ENCODE measurements around the gene C6. TPM values are rescaled to one million over a fixed set of nuclear protein-coding genes. Genes with fewer than 3 reads are reported as not detected.

C6 gene
- total and polyA plus RNA-seq, 10 of the 15 experiments (the other 5 are each of a cell fraction or from before 2014, with no cell fraction given) = 0.31 TPM; not detected in 9

DNA sequence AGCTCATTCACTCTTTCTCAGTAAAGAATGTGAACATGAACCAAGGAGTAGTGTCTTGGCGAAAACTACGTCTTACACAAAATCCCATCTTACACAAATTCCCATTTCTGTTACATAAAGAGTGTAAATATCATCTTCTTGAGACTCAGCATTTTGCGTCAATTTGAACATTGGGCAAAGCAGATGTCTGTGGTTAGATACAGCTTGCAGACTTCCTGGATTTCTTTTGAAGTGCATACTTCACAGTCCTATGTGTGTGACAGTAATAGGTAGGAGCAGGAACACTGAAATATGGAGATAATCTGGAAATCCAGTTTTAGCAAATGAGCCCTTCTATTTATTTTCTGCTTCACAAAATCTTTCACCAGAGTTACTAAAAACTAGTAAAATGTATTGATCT is 58.8 kb downstream of the C6 start (continued):
- TF ChIP-seq, protein P1, sequence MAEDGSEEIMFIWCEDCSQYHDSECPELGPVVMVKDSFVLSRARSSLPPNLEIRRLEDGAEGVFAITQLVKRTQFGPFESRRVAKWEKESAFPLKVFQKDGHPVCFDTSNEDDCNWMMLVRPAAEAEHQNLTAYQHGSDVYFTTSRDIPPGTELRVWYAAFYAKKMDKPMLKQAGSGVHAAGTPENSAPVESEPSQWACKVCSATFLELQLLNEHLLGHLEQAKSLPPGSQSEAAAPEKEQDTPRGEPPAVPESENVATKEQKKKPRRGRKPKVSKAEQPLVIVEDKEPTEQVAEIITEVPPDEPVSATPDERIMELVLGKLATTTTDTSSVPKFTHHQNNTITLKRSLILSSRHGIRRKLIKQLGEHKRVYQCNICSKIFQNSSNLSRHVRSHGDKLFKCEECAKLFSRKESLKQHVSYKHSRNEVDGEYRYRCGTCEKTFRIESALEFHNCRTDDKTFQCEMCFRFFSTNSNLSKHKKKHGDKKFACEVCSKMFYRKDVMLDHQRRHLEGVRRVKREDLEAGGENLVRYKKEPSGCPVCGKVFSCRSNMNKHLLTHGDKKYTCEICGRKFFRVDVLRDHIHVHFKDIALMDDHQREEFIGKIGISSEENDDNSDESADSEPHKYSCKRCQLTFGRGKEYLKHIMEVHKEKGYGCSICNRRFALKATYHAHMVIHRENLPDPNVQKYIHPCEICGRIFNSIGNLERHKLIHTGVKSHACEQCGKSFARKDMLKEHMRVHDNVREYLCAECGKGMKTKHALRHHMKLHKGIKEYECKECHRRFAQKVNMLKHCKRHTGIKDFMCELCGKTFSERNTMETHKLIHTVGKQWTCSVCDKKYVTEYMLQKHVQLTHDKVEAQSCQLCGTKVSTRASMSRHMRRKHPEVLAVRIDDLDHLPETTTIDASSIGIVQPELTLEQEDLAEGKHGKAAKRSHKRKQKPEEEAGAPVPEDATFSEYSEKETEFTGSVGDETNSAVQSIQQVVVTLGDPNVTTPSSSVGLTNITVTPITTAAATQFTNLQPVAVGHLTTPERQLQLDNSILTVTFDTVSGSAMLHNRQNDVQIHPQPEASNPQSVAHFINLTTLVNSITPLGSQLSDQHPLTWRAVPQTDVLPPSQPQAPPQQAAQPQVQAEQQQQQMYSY (CRISPR knock-in tag; IDR thresholded peaks at IDR 0.05) = no peak
- TF ChIP-seq CHD1 (IDR thresholded peaks at IDR 0.05; ENCODE audit: low read depth, low read length) = no peak

DNA sequence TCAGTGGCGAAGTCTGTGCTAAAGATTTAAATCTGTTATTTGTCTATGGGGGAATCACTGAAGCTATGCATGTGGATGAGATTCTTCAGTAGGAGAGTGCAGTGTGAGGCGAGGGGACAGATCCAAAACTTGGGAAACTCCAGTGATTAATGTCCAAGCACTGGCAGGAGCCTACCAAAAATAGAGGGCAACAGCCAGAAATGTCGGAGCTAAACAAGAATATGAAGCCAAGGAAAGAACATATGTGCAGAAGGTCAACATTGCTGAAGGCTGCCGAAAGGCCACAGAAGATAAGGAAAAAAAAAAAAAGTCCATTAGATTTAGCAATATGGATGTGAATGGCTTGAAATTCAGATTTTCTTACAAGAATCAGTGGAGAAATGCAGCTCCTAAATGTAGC is 61.8 kb downstream of the C6 start:
- SMC1A ChIA-PET (ENCODE audit: uncharacterized antibody, unreplicated experiment) = no interaction called here
- BruUV-seq (replicated peaks) = no TSS peak
- no peak overlapping the region for H3K4me3 ChIP-seq
- H3K27ac ChIP-seq (ENCODE audit: control insufficient read depth, insufficient read depth) = no peak overlapping the region
- no peaks in the 10 kb centered on the region for H3K79me2 ChIP-seq (ENCODE audit: control insufficient read depth, insufficient read depth, low read length)
- DNase-seq (ENCODE audit: low read depth, low spot score) = no peak
- H3K27me3 ChIP-seq (replicated peaks in 1 of 2; ENCODE audit: control insufficient read depth in 2 of 2, insufficient read depth in 2 of 2, low read length in 1 of 2) = no peaks in the 10 kb centered on the region
- CTCF ChIA-PET = interaction anchor here (0.7 kb wide), 1 partner anchor 12 kb away, joined by 5 read pairs; no protein-coding TSS in a partner anchor
- H3K9me3 ChIP-seq (replicated peaks; ENCODE audit: control insufficient read depth, insufficient read depth, low read length) = no peaks in the 10 kb centered on the region
- WGBS (ENCODE audit: insufficient coverage, insufficient replicate concordance, low lambda C conversion rate, missing lambda C conversion rate) = 25% methylated on average over 4 of the region's 4 CpGs
- FAIRE-seq = no peak
- no peak overlapping the region for H3K9ac ChIP-seq (ENCODE audit: control insufficient read depth, insufficient read depth, low read length)
- POLR2A ChIA-PET = no interaction called here
- RAD21 ChIA-PET (ENCODE audit: unreplicated experiment) = no interaction called here
- intact Hi-C loops (cut with micrococcal nuclease; ENCODE audit: unreplicated experiment) = no loop called here
- in situ Hi-C loops (cut with MboI) = no loop called here
- H3K4me2 ChIP-seq (ENCODE audit: control insufficient read depth, insufficient read depth) = no peak overlapping the region
- no peak for ATAC-seq
- no peaks in the 10 kb centered on the region for H3K4me1 ChIP-seq (ENCODE audit: control insufficient read depth, insufficient read depth, low read length)
- H2AFZ ChIP-seq (ENCODE audit: control insufficient read depth, low read depth, low read length) = no peak overlapping the region
- H4K20me1 ChIP-seq (ENCODE audit: control insufficient read depth, insufficient read depth) = no peaks in the 10 kb centered on the region
- H3K36me3 ChIP-seq (ENCODE audit: control insufficient read depth in 2 of 2, insufficient read depth in 2 of 2, low read length in 1 of 2) = no peaks in the 10 kb centered on the region
- no peak for TF ChIP-seq EGR1 (IDR thresholded peaks at IDR 0.05; ENCODE audit: borderline replicate concordance in 1 of 2, low read depth in 2 of 2, low read length in 2 of 2)
- TF ChIP-seq NFXL1 (IDR thresholded peaks at IDR 0.05; ENCODE audit: borderline replicate concordance) = no peak
- TF ChIP-seq, protein P2, sequence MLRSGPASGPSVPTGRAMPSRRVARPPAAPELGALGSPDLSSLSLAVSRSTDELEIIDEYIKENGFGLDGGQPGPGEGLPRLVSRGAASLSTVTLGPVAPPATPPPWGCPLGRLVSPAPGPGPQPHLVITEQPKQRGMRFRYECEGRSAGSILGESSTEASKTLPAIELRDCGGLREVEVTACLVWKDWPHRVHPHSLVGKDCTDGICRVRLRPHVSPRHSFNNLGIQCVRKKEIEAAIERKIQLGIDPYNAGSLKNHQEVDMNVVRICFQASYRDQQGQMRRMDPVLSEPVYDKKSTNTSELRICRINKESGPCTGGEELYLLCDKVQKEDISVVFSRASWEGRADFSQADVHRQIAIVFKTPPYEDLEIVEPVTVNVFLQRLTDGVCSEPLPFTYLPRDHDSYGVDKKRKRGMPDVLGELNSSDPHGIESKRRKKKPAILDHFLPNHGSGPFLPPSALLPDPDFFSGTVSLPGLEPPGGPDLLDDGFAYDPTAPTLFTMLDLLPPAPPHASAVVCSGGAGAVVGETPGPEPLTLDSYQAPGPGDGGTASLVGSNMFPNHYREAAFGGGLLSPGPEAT (IDR thresholded peaks at IDR 0.05; ENCODE audit: low read depth) = no peak
- TF ChIP-seq, protein P3, sequence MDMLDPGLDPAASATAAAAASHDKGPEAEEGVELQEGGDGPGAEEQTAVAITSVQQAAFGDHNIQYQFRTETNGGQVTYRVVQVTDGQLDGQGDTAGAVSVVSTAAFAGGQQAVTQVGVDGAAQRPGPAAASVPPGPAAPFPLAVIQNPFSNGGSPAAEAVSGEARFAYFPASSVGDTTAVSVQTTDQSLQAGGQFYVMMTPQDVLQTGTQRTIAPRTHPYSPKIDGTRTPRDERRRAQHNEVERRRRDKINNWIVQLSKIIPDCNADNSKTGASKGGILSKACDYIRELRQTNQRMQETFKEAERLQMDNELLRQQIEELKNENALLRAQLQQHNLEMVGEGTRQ (IDR thresholded peaks at IDR 0.05; ENCODE audit: borderline replicate concordance, low read depth, low read length) = no peak
- no peak for TF ChIP-seq SREBF2 (IDR thresholded peaks at IDR 0.05; ENCODE audit: low read length)
- no peak for TF ChIP-seq RB1 (IDR thresholded peaks at IDR 0.05; ENCODE audit: borderline replicate concordance)
- TF ChIP-seq HDGF (IDR thresholded peaks at IDR 0.05) = no peak
- no peak for TF ChIP-seq SRF (IDR thresholded peaks at IDR 0.05; ENCODE audit: low read depth in 2 of 2, low read length in 2 of 2)
- no peak for TF ChIP-seq BCL11A (IDR thresholded peaks at IDR 0.05; ENCODE audit: low read depth, low read length)
- no peak for TF ChIP-seq EZH2 (IDR thresholded peaks at IDR 0.05; ENCODE audit: borderline replicate concordance, control insufficient read depth, low read depth, low read length)
- TF ChIP-seq, protein P4, sequence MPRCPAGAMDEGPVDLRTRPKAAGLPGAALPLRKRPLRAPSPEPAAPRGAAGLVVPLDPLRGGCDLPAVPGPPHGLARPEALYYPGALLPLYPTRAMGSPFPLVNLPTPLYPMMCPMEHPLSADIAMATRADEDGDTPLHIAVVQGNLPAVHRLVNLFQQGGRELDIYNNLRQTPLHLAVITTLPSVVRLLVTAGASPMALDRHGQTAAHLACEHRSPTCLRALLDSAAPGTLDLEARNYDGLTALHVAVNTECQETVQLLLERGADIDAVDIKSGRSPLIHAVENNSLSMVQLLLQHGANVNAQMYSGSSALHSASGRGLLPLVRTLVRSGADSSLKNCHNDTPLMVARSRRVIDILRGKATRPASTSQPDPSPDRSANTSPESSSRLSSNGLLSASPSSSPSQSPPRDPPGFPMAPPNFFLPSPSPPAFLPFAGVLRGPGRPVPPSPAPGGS (IDR thresholded peaks at IDR 0.05; ENCODE audit: borderline replicate concordance, insufficient read depth, low read depth, low read length, poor library complexity, severe bottlenecking) = no peak
- no peak for TF ChIP-seq ZNF384 (IDR thresholded peaks at IDR 0.05; ENCODE audit: borderline replicate concordance, low read depth, low read length)
- TF ChIP-seq RAD21 (IDR thresholded peaks at IDR 0.05; ENCODE audit: insufficient read depth, low read depth, low read length) = no peak
- no peak for TF ChIP-seq YY1 (IDR thresholded peaks at IDR 0.05; ENCODE audit: low read depth, low read length)
